Measurements from ENCODE around the gene SSBP2. TPM values are rescaled to one million over a fixed set of nuclear protein-coding genes. Genes with fewer than 3 reads are reported as not detected.
"Not testable (repeated sequence)": the region's sequence is repeated elsewhere in the genome, so short reads cannot be mapped to it uniquely, and the experiment has no call there.

Gene SSBP2
- total RNA-seq, 1 donor from 2014 or later = 9.8 TPM

- no peak for DNase-seq (ENCODE audit: low read depth, low spot score)
Measured at GRCh38 chr5:81665795-81666194, 85.1 kb downstream of the SSBP2 start.

- DNase-seq (ENCODE audit: low read depth, low spot score) = not testable (repeated sequence)
Measured at GRCh38 chr5:81660624-81661023, 90.3 kb downstream of the SSBP2 start.

- no peak for DNase-seq (ENCODE audit: low read depth, low spot score)
Measured at GRCh38 chr5:81657386-81657785, 93.5 kb downstream of the SSBP2 start.

GRCh38 chr5:81656783-81657182, 94.1 kb downstream of the SSBP2 start:
- DNase-seq (ENCODE audit: low read depth, low spot score) = no peak

- no peak for DNase-seq (ENCODE audit: low read depth, low spot score)
Measured at GRCh38 chr5:81650987-81651386, 99.9 kb downstream of the SSBP2 start.

- DNase-seq (ENCODE audit: low read depth, low spot score) = no peak
Measured at GRCh38 chr5:81646469-81646995, 104.4 kb downstream of the SSBP2 start.

- no peak for DNase-seq (ENCODE audit: low read depth, low spot score)
Measured at GRCh38 chr5:81642210-81642609, 108.7 kb downstream of the SSBP2 start.

GRCh38 chr5:81639556-81639955, 111.3 kb downstream of the SSBP2 start:
- no peak for DNase-seq (ENCODE audit: low read depth, low spot score)

GRCh38 chr5:81638471-81638870, 112.4 kb downstream of the SSBP2 start:
- DNase-seq (ENCODE audit: low read depth, low spot score) = no peak

GRCh38 chr5:81633891-81634290, 117.0 kb downstream of the SSBP2 start:
- DNase-seq (ENCODE audit: low read depth, low spot score) = no peak

GRCh38 chr5:81633471-81633870, 117.4 kb downstream of the SSBP2 start:
- DNase-seq (ENCODE audit: low read depth, low spot score) = no peak

- DNase-seq (ENCODE audit: low read depth, low spot score) = no peak
Measured at GRCh38 chr5:81632679-81633078, 118.2 kb downstream of the SSBP2 start.

- no peak for DNase-seq (ENCODE audit: low read depth, low spot score)
Measured at GRCh38 chr5:81631621-81632020, 119.3 kb downstream of the SSBP2 start.

- no peak for DNase-seq (ENCODE audit: low read depth, low spot score)
Measured at GRCh38 chr5:81631124-81631523, 119.8 kb downstream of the SSBP2 start.

- no peak for DNase-seq (ENCODE audit: low read depth, low spot score)
Measured at GRCh38 chr5:81630684-81631083, 120.2 kb downstream of the SSBP2 start.

GRCh38 chr5:81629986-81630385, 120.9 kb downstream of the SSBP2 start:
- no peak for DNase-seq (ENCODE audit: low read depth, low spot score)

GRCh38 chr5:81628061-81628460, 122.8 kb downstream of the SSBP2 start:
- DNase-seq (ENCODE audit: low read depth, low spot score) = not testable (repeated sequence)

- DNase-seq (ENCODE audit: low read depth, low spot score) = peak; percentile 84
Measured at GRCh38 chr5:81626524-81626923, 124.4 kb downstream of the SSBP2 start.

- DNase-seq (ENCODE audit: low read depth, low spot score) = no peak
Measured at GRCh38 chr5:81609810-81610375, 141.0 kb downstream of the SSBP2 start.

GRCh38 chr5:81608976-81609375, 141.9 kb downstream of the SSBP2 start:
- no peak for DNase-seq (ENCODE audit: low read depth, low spot score)

GRCh38 chr5:81607693-81608092, 143.2 kb downstream of the SSBP2 start:
- DNase-seq (ENCODE audit: low read depth, low spot score) = no peak

GRCh38 chr5:81606150-81606549, 144.7 kb downstream of the SSBP2 start:
- DNase-seq (ENCODE audit: low read depth, low spot score) = no peak

- no peak for DNase-seq (ENCODE audit: low read depth, low spot score)
Measured at GRCh38 chr5:81605299-81605698, 145.6 kb downstream of the SSBP2 start.

- no peak for DNase-seq (ENCODE audit: low read depth, low spot score)
Measured at GRCh38 chr5:81604193-81604592, 146.7 kb downstream of the SSBP2 start.
